ENCODE data around the gene SYMPK.

DNA sequence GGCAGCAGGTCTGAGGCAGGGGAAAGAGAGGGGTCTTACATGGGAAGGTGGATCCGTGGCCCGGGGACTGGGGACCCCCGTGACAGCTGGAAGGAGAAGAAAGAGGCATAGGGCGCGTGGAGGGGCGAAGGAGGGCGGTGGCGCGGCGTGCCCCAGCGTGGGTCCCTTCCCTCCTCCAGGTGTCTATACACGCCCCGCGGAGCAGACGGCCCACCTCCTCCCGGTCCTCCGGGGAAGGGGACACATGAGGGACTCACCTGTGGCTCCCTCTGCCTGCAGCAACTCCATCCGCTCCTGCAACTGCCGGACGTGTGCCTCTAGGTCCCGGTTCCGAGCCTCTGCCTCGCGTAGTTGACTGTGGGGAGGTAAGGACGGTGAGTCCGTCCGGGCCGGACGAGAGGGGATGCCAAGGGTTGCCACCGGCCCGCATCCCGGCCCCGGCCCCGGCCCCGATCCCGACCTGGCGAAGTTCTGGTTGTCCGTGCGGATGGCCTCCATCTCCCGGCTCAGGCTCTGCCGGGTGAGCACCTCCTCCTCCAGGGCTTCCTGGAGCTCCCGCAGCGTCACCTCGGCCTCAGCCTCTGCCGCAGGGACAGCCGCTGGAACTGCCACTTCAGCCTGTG lies 91.5 kb downstream of the SYMPK start:
- TF ChIP-seq CTCF (IDR thresholded peaks at IDR 0.05) (no peak), POLR2A (IDR thresholded peaks at IDR 0.05) (no peak)
